Measurements from ENCODE around the gene KRTAP6-1.

Gene KRTAP6-1

DNA sequence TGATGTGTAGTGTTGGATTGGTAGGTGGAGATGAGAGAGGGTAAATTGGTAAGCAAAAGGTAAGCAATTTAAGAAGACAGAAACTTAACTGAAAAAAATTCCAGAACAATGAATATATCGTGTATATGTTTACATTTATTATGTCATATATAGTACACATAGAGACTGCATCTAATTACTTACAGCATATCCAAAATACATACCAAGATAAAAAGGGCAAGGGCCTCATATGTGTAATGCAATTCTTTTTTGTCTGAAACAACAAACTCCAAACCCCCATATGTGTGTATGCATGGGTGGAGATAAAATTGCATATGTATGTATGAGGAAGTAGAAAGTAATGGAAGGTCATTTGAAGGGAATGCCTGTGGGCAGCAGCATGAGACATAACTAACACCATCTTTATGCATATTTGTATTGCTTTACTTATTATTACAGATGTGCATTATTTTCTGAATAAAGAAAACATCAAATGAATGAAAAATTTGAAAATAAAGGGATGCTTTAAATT, 33.2 kb upstream of the KRTAP6-1 start:
- no peak for ATAC-seq
- TF ChIP-seq ZFP3 (CRISPR knock-in tag; IDR thresholded peaks at IDR 0.05) (no peak), TCF4 (CRISPR knock-in tag; IDR thresholded peaks at IDR 0.05; ENCODE audit: borderline replicate concordance) (no peak), SNAI2 (CRISPR knock-in tag; IDR thresholded peaks at IDR 0.05) (no peak), PPARA (CRISPR knock-in tag; IDR thresholded peaks at IDR 0.05; ENCODE audit: borderline replicate concordance) (no peak), GLIS3 (CRISPR knock-in tag; IDR thresholded peaks at IDR 0.05) (no peak), ISL1 (CRISPR knock-in tag; IDR thresholded peaks at IDR 0.05) (no peak), BACH2 (CRISPR knock-in tag; IDR thresholded peaks at IDR 0.05; ENCODE audit: borderline replicate concordance) (no peak), ZNF8 (CRISPR knock-in tag; IDR thresholded peaks at IDR 0.05) (no peak), ZFP30 (CRISPR knock-in tag; IDR thresholded peaks at IDR 0.05) (no peak), OSR1 (CRISPR knock-in tag; IDR thresholded peaks at IDR 0.05) (no peak), RARB (CRISPR knock-in tag; IDR thresholded peaks at IDR 0.05) (no peak), CSDC2 (CRISPR knock-in tag; IDR thresholded peaks at IDR 0.05) (no peak), ZNF565 (CRISPR knock-in tag; conservative IDR thresholded peaks at IDR 0.05; ENCODE audit: low read depth) (no peak)
- TF ChIP-seq, protein P1, sequence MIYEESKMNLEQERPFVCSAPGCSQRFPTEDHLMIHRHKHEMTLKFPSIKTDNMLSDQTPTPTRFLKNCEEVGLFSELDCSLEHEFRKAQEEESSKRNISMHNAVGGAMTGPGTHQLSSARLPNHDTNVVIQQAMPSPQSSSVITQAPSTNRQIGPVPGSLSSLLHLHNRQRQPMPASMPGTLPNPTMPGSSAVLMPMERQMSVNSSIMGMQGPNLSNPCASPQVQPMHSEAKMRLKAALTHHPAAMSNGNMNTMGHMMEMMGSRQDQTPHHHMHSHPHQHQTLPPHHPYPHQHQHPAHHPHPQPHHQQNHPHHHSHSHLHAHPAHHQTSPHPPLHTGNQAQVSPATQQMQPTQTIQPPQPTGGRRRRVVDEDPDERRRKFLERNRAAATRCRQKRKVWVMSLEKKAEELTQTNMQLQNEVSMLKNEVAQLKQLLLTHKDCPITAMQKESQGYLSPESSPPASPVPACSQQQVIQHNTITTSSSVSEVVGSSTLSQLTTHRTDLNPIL (CRISPR knock-in tag; IDR thresholded peaks at IDR 0.05; ENCODE audit: low read depth), result no peak
- TF ChIP-seq, protein P2, sequence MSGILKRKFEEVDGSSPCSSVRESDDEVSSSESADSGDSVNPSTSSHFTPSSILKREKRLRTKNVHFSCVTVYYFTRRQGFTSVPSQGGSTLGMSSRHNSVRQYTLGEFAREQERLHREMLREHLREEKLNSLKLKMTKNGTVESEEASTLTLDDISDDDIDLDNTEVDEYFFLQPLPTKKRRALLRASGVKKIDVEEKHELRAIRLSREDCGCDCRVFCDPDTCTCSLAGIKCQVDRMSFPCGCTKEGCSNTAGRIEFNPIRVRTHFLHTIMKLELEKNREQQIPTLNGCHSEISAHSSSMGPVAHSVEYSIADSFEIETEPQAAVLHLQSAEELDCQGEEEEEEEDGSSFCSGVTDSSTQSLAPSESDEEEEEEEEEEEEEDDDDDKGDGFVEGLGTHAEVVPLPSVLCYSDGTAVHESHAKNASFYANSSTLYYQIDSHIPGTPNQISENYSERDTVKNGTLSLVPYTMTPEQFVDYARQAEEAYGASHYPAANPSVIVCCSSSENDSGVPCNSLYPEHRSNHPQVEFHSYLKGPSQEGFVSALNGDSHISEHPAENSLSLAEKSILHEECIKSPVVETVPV (CRISPR knock-in tag; IDR thresholded peaks at IDR 0.05), result no peak
- TF ChIP-seq, protein P3, sequence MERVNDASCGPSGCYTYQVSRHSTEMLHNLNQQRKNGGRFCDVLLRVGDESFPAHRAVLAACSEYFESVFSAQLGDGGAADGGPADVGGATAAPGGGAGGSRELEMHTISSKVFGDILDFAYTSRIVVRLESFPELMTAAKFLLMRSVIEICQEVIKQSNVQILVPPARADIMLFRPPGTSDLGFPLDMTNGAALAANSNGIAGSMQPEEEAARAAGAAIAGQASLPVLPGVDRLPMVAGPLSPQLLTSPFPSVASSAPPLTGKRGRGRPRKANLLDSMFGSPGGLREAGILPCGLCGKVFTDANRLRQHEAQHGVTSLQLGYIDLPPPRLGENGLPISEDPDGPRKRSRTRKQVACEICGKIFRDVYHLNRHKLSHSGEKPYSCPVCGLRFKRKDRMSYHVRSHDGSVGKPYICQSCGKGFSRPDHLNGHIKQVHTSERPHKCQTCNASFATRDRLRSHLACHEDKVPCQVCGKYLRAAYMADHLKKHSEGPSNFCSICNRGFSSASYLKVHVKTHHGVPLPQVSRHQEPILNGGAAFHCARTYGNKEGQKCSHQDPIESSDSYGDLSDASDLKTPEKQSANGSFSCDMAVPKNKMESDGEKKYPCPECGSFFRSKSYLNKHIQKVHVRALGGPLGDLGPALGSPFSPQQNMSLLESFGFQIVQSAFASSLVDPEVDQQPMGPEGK (CRISPR knock-in tag; IDR thresholded peaks at IDR 0.05; ENCODE audit: borderline replicate concordance), result no peak

DNA sequence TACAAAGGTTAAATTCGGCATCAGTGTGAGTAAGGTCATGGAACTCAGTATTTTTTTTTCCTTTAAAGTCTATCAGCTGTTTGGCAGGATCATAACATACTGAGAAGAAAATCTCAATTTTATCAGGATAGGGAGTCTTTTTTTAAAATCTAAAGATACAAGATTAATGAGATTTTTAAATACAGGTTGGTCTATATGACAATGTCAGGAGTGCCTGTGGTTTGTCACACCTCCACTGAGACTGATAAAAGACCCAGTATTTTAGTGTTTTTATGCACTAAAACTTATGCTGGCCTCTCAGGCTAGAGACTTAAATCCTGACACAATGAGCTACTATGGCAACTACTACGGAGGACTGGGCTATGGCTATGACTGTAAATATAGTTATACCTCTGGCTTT, 28.8 kb upstream of the KRTAP6-1 start, which contains the start of gene KRTAP20-3:
TSS of gene KRTAP20-3 (plus strand) at position 301 of the 400 bp plus-strand sequence.
- no peak for ATAC-seq
- TF ChIP-seq ARNTL (CRISPR knock-in tag; IDR thresholded peaks at IDR 0.05; ENCODE audit: borderline replicate concordance, low read depth) (no peak), ZFP30 (CRISPR knock-in tag; IDR thresholded peaks at IDR 0.05) (no peak), ZNF565 (CRISPR knock-in tag; conservative IDR thresholded peaks at IDR 0.05; ENCODE audit: low read depth) (no peak), ZC3H10 (CRISPR knock-in tag; IDR thresholded peaks at IDR 0.05) (no peak), ZNF70 (CRISPR knock-in tag; IDR thresholded peaks at IDR 0.05) (no peak), RARB (CRISPR knock-in tag; IDR thresholded peaks at IDR 0.05) (no peak), SNAI2 (CRISPR knock-in tag; IDR thresholded peaks at IDR 0.05) (no peak), PPARA (CRISPR knock-in tag; IDR thresholded peaks at IDR 0.05; ENCODE audit: borderline replicate concordance) (no peak), GLIS3 (CRISPR knock-in tag; IDR thresholded peaks at IDR 0.05) (no peak), ESRRG (CRISPR knock-in tag; IDR thresholded peaks at IDR 0.05) (no peak)
- TF ChIP-seq, protein P2 (CRISPR knock-in tag; IDR thresholded peaks at IDR 0.05), result no peak
- TF ChIP-seq, protein P1 (CRISPR knock-in tag; IDR thresholded peaks at IDR 0.05; ENCODE audit: low read depth), result no peak
- TF ChIP-seq, protein P3 (CRISPR knock-in tag; IDR thresholded peaks at IDR 0.05; ENCODE audit: borderline replicate concordance), result no peak

GRCh38 chr21:30638686-30639085, 25.0 kb upstream of the KRTAP6-1 start:
- no peak for ATAC-seq
- no peak for TF ChIP-seq TCF4 (CRISPR knock-in tag; IDR thresholded peaks at IDR 0.05; ENCODE audit: borderline replicate concordance)
- no peak for TF ChIP-seq CSDC2 (CRISPR knock-in tag; IDR thresholded peaks at IDR 0.05)
- no peak for TF ChIP-seq PPARA (CRISPR knock-in tag; IDR thresholded peaks at IDR 0.05; ENCODE audit: borderline replicate concordance)
- TF ChIP-seq, protein P4, sequence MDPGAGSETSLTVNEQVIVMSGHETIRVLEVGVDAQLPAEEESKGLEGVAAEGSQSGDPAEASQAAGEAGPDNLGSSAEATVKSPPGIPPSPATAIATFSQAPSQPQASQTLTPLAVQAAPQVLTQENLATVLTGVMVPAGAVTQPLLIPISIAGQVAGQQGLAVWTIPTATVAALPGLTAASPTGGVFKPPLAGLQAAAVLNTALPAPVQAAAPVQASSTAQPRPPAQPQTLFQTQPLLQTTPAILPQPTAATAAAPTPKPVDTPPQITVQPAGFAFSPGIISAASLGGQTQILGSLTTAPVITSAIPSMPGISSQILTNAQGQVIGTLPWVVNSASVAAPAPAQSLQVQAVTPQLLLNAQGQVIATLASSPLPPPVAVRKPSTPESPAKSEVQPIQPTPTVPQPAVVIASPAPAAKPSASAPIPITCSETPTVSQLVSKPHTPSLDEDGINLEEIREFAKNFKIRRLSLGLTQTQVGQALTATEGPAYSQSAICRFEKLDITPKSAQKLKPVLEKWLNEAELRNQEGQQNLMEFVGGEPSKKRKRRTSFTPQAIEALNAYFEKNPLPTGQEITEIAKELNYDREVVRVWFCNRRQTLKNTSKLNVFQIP (CRISPR knock-in tag; IDR thresholded peaks at IDR 0.05; ENCODE audit: borderline replicate concordance, low read depth), result no peak
- TF ChIP-seq ZFP30 (CRISPR knock-in tag; IDR thresholded peaks at IDR 0.05), result no peak
- TF ChIP-seq RARB (CRISPR knock-in tag; IDR thresholded peaks at IDR 0.05), result no peak
- TF ChIP-seq ZNF70 (CRISPR knock-in tag; IDR thresholded peaks at IDR 0.05), result no peak
- TF ChIP-seq ZNF565 (CRISPR knock-in tag; conservative IDR thresholded peaks at IDR 0.05; ENCODE audit: low read depth), result no peak
- TF ChIP-seq ESRRG (CRISPR knock-in tag; IDR thresholded peaks at IDR 0.05), result no peak
- TF ChIP-seq, protein P3 (CRISPR knock-in tag; IDR thresholded peaks at IDR 0.05; ENCODE audit: borderline replicate concordance), result no peak
- TF ChIP-seq, protein P1 (CRISPR knock-in tag; IDR thresholded peaks at IDR 0.05; ENCODE audit: low read depth), result no peak
